HG03354 (cell line): ENCODE measurements around the gene LAIR2.
"Not testable (repeated sequence)": the region's sequence is repeated elsewhere in the genome, so short reads cannot be mapped to it uniquely, and the experiment has no call there.

ENCODE experiments used
- ATAC-seq: cut with Tn5 transposase; IDR thresholded peaks from one replicate; pipeline ENCODE4 v1.9.1; 2021; ENCODE audit warnings: mild to moderate bottlenecking; ENCODE audit not compliant: unreplicated experiment, poor library complexity, severe bottlenecking

LAIR2 gene

GRCh38 chr19:54464044-54464629 lies 38.5 kb upstream of the LAIR2 start:
- peak; percentile 55 for ATAC-seq

- peak; percentile 46 for ATAC-seq
Measured at GRCh38 chr19:54464630-54465425, 37.8 kb upstream of the LAIR2 start.

- no peak for ATAC-seq
Measured at GRCh38 chr19:54465426-54466109, 37.1 kb upstream of the LAIR2 start.

- not testable (repeated sequence) for ATAC-seq
Measured at GRCh38 chr19:54466110-54466480, 36.5 kb upstream of the LAIR2 start.

GRCh38 chr19:54469496-54469934 lies 33.1 kb upstream of the LAIR2 start:
- no peak for ATAC-seq

GRCh38 chr19:54470276-54470887 lies 32.2 kb upstream of the LAIR2 start:
- no peak for ATAC-seq

- ATAC-seq = no peak
Measured at GRCh38 chr19:54470991-54471782, 31.4 kb upstream of the LAIR2 start.

GRCh38 chr19:54473071-54473891 lies 29.4 kb upstream of the LAIR2 start, which contains the start of gene CDC42EP5:
TSS of gene CDC42EP5 (minus strand) at chr19:54473296. CDS start at chr19:54465547, 7,749 bp downstream.
- no peak for ATAC-seq

GRCh38 chr19:54473892-54474372 lies 28.7 kb upstream of the LAIR2 start:
- no peak for ATAC-seq

GRCh38 chr19:54475706-54476105 lies 26.9 kb upstream of the LAIR2 start:
- ATAC-seq = no peak

- no peak for ATAC-seq
Measured at GRCh38 chr19:54477650-54478049, 25.0 kb upstream of the LAIR2 start.

GRCh38 chr19:54478677-54479266 lies 23.9 kb upstream of the LAIR2 start:
- no peak for ATAC-seq

GRCh38 chr19:54480051-54480450 lies 22.6 kb upstream of the LAIR2 start:
- ATAC-seq = no peak

GRCh38 chr19:54481326-54481930 lies 21.2 kb upstream of the LAIR2 start:
- ATAC-seq = no peak

GRCh38 chr19:54482889-54483288 lies 19.7 kb upstream of the LAIR2 start:
- no peak for ATAC-seq

- no peak for ATAC-seq
Measured at GRCh38 chr19:54484451-54484850, 18.2 kb upstream of the LAIR2 start.

- ATAC-seq = no peak
Measured at GRCh38 chr19:54485851-54486250, 16.8 kb upstream of the LAIR2 start.

- no peak for ATAC-seq
Measured at GRCh38 chr19:54489341-54489740, 13.3 kb upstream of the LAIR2 start.
